Melanocyte of skin (primary cell): Measurements from ENCODE around the gene ZBED3. TPM values are rescaled to one million over a fixed set of nuclear protein-coding genes. Genes with fewer than 3 reads are reported as not detected.

Experiments used
- small RNA-seq, 2 donors: library from RNA; depleted of rRNA; stranded (forward); fragments of <200 nt; gene quantifications; one replicate each; pipeline ENCODE3, GENCODE V24; 2012
- total RNA-seq, 2 donors: library from RNA; depleted of rRNA; stranded (reverse); fragments of >200 nt; gene quantifications; 2 replicates each; pipeline ENCODE4 v1.2.3, GENCODE V29; 2012

ZBED3 gene
- 1 to 10 TPM; 2.7 to 2.8 TPM for total RNA-seq

GRCh38 chr5:77086689-77087483 is at the start of gene ZBED3:
ZBED3 (minus strand) TSS chr5:77087285; CDS start chr5:77077878, 9,407 bp downstream.

DNA sequence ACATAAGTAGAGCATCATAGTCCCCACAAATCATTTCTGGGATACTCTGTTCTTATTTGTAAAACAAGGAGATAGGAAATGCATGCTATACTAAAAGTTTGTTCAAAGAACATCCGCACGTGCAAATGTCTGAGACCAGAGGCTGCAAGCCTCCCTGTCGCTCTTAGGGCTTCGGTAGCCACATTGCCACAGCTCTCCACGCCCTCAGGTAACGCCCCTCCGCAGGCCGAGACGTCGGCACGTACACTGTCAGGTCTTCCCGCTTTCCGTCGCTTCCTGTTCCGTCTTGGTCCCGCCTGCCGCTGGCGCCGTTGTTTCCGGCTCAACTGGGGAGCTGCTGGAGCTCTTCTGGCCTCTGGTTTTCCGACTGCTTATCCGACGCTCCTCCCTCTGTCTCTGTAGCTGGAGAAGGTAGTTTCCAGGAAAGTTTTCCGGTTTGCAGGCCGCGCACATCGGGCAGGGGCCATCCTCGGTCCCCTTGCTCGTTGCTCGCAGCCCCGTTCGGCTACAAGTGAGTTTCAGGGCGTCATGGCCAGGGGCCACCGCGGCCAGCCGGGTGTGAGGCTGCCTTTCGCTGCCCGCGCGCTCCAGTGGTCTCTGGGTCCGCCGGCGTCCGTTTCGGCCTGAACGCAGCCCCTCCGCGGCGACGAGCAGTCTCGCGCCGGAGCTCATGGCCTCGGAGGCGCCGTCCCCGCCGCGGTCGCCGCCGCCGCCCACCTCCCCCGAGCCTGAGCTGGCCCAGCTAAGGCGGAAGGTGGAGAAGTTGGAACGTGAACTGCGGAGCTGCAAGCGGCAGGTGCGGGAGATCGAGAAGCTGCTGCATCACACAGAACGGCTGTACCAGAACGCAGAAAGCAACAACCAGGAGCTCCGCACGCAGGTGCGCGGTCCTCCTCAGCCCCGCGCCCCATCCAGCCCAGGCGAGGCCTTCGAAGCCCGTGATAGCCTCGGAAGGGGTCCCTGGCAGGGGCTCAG is 56.7 kb downstream of the ZBED3 start, which contains the start of gene AGGF1:
TSS of gene AGGF1 (plus strand) at position 308 of the 975 bp plus-strand sequence. CDS start at position 671, 363 bp downstream.

Small RNAs within 50 kb of the gene (small RNA-seq; reads per million reads assigned to genes)
- 26.6 to 34.2 reads per million in 2 donors for gene SNORA47

Other genes starting within 250 kb of the ZBED3 start
- gene S100Z, start 237.3 kb downstream of the ZBED3 start, total RNA-seq: not detected
- under 1 TPM in 1 of 2 donors, not detected in 1; 0.67 TPM for gene CRHBP, start 134.2 kb downstream of the ZBED3 start, total RNA-seq
- 10 to 100 TPM; 18.0 to 23.4 TPM for gene AGGF1, start 56.9 kb downstream of the ZBED3 start, total RNA-seq
- 1 to 10 TPM in 1 of 2 donors, under 1 TPM in 1; under 0.01 to 1.4 TPM for gene PDE8B, start 123.4 kb upstream of the ZBED3 start, total RNA-seq